Activated T-cell treated with anti-CD3 and anti-CD28 coated beads for 48 hours (primary cell): Measurements from ENCODE around the gene FOXL2.
A peak's percentile ranks its signal among the peaks of the same experiment; 100 is the strongest.
"Not testable (repeated sequence)": the region's sequence is repeated elsewhere in the genome, so short reads cannot be mapped to it uniquely, and the experiment has no call there.

Source experiments
- DNase-seq: peaks from one replicate; pipeline ENCODE4 v3.0.0-alpha.2; 2020; ENCODE audit warnings: low read depth

Gene FOXL2

GRCh38 chr3:138933068-138933668 is 13.8 kb downstream of the FOXL2 start:
- no peak for DNase-seq

- no peak for DNase-seq
These were observed 18.1 kb downstream of the FOXL2 start for GRCh38 chr3:138928727-138929372.

GRCh38 chr3:138923531-138923994 is 23.4 kb downstream of the FOXL2 start:
- DNase-seq, result peak; percentile 74

- DNase-seq, result not testable (repeated sequence)
These were observed 24.5 kb downstream of the FOXL2 start for GRCh38 chr3:138922400-138922799.

GRCh38 chr3:138921316-138922292 is 25.3 kb downstream of the FOXL2 start:
- DNase-seq, result no peak

GRCh38 chr3:138919325-138919724 is 27.6 kb downstream of the FOXL2 start:
- no peak for DNase-seq

GRCh38 chr3:138916824-138917223 is 30.1 kb downstream of the FOXL2 start:
- DNase-seq, result no peak

GRCh38 chr3:138915503-138916498 is 31.1 kb downstream of the FOXL2 start:
- DNase-seq, result peak; percentile 84

GRCh38 chr3:138914870-138915502 is 32.0 kb downstream of the FOXL2 start:
- no peak for DNase-seq

GRCh38 chr3:138913766-138914165 is 33.2 kb downstream of the FOXL2 start:
- no peak for DNase-seq

- DNase-seq, result no peak
These were observed 34.7 kb downstream of the FOXL2 start for GRCh38 chr3:138912237-138912636.

GRCh38 chr3:138911621-138912020 is 35.3 kb downstream of the FOXL2 start:
- DNase-seq, result no peak

- DNase-seq, result no peak
These were observed 37.0 kb downstream of the FOXL2 start for GRCh38 chr3:138909904-138910303.

GRCh38 chr3:138908846-138909245 is 38.1 kb downstream of the FOXL2 start:
- no peak for DNase-seq

GRCh38 chr3:138907539-138907938 is 39.4 kb downstream of the FOXL2 start:
- no peak for DNase-seq

- DNase-seq, result no peak
These were observed 44.8 kb downstream of the FOXL2 start for GRCh38 chr3:138902171-138902570.

GRCh38 chr3:138901567-138901966 is 45.4 kb downstream of the FOXL2 start:
- no peak for DNase-seq

GRCh38 chr3:138899351-138899991 is 47.5 kb downstream of the FOXL2 start:
- DNase-seq, result no peak

GRCh38 chr3:138898708-138899107 is 48.2 kb downstream of the FOXL2 start:
- DNase-seq, result no peak

- DNase-seq, result no peak
These were observed 48.6 kb downstream of the FOXL2 start for GRCh38 chr3:138898301-138898700.
